Stimulated activated CD4-positive, alpha-beta T cell treated with anti-CD3 and anti-CD28 coated beads, TNF-alpha, amount 100 ng/mL, for 4 hours (primary cell): ENCODE measurements around the gene TMEM217.

Experiments
- DNase-seq, 3 experiments: peaks; one replicate each; pipeline ENCODE4 v3.0.0-alpha.2; 2020; ENCODE audit warnings: low read depth in 3 of 3

TMEM217 gene

DNA sequence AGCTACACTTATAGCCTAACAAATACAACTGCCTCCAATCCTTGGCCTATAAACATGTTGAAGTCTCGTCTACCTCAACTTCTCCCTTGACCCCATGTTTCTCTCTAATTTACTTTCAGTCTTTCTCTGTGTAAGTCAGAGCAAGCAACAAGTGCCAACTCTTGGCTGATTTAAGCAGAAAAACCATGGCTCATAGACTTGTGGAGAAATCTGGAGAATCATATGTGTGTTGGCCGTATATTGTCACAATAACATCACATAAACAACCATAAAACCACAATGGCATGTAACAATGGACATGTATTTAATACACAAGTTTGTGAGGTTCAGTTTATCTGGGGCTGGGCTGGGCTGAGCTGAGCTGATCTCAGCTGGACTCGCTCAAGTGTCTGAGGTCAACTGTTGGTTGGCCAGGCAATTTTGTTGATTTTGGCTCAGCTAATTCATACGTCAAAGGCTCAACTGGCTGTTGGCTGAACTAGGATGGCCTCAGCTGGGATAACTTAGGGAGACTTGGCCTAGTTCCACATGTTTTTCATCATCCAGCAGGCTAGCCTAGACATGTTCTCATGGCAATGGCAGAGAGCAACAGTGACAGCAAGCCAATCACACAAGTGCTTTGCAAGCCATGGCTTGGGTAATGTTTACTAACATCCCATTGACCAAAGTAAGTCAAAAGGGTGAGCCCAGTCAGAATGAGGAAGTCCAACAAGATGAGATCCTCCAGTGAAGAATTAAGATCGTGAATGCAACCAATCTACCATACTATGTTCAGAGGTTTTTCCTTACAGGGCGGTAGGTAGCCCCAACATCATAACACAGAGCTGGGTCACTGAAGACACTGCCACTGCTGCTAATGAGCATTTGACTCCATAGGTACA, 13.3 kb downstream of the TMEM217 start:
- DNase-seq, result no peak

DNA sequence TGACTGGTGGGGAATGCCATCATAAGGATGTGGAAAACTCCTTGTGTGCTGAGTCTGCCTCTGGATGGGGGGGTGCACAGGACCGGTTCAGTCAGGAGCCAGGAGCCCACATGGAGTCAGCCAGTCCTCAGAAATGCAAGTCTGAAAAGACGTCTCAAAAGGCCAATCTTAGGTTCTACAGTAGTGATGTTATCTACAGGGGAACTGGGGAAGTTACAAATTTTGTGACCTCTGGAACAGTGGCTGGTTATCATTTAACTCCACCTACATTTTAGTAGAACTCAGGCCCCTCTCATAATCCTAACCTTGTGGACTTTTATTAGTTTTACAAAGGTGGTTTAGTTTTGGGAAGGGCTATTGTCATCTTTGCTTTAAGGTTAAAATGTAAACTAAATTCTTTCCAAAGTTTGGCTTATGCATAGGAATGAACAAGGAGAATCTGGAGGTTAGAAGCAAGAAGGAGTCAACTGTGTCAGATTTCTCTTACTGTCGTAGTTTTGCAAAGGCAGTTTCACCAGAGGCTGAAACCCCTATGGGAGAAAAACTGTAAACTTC, 14.1 kb downstream of the TMEM217 start:
- no peak for DNase-seq

DNA sequence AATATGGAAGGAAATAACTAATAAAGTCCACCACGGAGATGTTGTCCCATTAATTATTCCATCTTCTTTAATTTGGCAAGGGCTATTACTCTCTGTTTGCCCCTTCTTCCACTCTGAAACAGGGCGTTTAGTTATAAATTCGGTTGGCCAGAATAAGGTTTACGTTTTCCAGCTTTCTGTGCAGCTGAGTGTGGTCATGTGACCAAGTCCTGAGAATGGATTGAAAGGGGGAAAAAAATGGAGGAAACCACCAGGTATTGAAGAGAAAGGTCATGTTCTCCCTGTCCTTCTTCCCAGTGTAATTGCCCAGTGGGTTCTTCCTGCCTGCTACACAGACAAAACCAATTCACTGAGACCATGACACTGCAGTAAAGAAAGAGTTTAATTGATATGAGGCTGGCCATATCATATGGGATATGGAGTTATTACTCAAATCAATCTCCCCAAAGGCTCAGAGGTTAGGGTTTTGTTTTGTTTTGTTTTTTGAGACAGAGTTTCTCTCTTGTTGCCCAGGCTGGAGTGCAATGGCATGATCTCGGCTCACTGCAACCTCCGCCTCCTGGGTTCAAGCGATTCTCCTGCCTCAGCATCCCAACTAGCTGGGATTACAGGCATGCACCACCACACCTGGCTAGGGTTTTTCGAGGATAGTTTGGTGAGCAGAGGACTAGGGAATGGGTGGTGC, 14.7 kb downstream of the TMEM217 start:
- no peak for DNase-seq

DNA sequence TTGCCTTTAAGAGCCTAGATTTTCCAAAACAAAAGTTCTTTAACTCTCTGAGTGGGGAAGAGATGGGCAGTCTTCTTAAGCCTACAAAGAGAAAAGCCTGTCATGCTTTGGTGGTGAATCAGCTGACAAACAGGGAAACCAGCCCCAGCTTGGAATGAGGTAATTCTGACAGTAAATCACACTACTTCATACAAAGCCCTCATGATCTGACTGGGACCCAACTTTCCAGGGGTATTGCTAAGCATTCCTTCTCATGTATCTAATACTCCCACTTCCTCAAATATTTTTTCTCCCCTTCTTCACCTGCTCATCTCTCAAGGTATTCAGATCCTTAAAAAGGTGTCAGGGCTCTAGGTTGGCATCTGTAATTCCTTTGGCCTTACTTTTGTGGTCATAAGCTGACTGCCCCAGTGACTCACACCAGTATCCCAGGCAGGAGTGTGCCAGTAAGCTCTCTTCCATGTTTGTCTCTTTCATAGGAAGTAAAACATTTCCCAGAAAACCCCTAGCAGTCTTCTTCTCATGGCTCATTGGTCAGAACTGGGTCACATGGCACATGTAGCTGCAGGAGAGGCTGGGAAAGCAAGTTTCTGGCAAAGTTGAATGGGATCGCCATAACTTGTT, 15.4 kb downstream of the TMEM217 start:
- DNase-seq, result no peak

DNA sequence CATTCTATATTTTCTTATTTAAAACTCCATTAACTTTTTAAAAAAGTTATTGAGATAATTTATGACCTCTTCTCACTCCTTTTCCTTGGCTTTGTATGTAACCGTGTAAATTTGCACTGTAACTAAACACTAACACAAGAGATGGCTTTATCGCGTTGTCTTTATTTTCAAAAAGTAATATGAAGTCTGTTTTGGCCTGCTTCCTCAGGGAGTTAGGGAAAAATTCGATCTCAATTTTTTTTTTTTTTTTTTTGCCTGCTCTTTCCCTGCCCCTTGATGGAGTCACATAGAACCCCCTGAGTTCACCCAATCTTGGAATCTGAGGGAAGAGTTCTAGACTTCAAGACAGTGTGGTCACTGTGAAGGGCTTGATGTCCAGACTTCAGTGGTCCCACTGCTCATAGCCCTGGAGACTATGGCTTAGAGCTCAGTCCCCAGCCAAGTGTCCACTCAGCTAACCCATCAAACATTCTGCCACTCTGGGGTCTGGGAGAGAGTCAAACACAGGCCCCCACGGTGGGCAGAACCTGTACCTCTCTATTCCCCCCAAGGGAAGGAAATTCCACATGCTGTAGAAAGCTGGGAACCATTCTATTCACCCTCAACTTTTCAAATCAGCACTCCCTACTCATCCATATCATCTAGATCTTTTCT, 16.0 kb downstream of the TMEM217 start:
- no peak for DNase-seq

DNA sequence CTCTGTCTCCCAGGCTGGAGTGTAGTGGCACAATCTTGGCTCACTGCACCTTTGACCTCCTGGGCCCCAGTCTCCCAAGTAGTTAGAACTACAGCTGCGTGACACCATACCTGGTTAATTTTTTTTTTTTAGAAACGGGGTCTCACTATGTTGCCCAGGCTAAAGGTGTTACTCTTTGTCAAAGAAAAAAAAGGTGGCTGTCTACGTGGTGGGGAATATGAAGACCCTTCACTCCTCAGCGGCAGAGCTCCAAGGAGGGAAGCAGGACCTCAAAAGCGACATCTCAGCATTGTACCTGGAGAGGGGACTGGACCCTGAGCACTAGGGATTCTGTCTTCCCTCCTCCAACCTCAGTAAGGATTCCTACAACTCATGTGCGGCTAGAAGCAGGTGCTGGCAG, 16.8 kb downstream of the TMEM217 start:
- DNase-seq, result no peak

DNA sequence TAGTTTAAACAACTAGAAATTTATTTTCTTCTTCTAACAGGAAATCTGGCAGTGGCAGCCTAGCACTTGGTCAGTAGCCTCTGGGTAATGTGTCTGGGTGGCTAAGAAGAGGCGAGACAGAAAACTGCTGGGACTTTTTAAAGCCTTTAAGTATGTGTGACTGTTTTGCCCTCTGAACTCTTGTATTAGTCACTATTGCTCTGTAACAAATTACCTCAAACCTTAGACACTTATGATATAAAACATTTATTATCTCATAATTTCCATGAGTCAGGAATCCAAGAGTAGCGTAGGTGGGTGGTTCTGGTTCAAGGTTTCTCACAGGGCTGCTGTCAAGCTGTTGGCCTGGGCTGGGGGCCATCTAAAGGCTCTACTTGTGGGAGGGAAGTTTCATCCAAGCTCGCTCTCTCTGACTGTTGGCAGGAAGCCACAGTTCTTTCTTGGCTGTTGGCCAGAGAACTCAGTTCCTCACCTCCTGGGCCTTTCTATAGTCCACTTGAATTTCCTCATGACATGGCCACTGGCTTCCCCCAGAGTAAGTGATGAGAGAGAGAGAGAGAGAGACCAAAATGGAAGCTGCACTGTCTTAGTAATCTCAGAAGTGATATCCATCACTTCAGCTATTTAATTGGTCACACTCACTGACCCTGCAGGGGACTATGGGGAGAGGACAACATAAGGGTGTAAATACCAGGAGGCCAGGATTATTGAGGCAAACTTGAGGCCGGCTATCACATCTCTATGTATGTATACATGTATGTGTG, 17.8 kb downstream of the TMEM217 start:
- DNase-seq, result peak; percentile 53 to 63 (median 60)

DNA sequence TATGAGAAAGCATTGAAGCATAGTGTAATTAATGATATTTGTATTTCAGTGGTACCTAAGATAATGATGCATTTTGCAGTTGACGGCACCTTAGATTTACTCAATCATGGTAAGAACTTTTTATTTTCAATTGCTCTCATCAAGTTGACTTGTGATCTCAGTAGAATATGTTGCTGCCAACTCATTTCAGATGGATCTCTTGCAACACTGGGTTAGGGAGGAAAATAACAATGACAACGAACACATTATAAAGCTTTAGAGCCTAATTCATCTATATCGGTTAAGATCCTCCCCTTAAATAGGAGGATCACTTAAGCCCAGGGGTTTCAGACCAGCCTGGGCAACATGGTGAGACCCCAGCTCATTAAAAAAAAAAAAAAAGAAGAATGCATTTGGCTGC, 18.4 kb downstream of the TMEM217 start:
- no peak for DNase-seq

DNA sequence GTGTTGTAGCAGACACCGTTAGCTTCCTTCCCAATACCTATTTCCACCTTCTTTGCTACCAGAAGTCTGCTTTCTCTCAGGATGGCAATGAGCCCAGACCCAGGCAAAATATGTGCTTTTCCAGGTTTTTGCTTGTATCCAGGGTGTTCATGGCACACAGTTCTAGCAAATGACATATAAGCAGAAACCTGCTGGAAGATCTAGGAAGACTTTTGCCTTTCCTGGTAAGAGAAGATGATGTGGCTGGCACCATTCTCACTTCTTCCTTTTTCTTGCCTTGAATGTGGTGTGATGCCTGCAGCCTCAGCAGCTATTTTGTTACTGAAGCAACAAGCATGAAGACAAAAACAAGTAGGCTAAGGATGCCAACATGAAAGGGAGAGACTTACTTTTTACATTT, 19.6 kb downstream of the TMEM217 start:
- DNase-seq, result no peak

DNA sequence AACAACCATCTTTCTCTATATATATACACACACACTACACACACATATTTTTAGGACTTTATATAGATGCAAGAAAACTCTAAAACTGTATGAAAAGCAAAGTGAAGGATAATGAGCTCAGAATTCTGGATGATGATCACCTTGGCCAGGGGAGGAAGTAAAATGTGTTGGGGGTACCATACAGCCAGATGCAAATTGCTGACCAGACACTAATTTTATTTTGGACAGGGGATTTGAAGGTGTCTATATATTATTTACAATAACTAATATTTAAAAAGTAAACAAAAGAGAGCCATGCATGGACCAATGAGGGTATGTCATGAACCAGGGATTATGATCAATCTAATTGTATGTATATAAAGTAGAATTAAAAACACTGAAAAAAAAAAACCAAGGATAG, 20.2 kb downstream of the TMEM217 start:
- no peak for DNase-seq

DNA sequence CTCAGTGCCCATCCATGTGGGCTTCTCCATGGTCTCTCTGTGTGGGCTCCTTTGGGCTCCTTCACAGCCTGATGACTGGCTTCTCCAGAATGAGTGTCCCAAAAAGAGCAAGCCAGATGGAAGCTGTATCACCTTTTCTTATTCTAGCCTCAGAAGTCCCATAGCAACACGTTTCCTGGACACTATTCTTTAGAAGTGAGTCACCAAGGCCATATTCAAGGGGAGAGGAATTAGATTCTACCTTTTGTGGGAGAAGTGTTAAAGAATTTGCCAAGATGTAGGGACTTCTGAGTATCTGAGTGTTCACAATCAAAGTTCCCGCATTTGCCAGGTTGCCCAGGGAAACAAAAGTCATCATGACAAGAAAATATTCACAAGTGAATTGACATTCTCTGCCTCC, 21.0 kb downstream of the TMEM217 start:
- DNase-seq, result no peak

DNA sequence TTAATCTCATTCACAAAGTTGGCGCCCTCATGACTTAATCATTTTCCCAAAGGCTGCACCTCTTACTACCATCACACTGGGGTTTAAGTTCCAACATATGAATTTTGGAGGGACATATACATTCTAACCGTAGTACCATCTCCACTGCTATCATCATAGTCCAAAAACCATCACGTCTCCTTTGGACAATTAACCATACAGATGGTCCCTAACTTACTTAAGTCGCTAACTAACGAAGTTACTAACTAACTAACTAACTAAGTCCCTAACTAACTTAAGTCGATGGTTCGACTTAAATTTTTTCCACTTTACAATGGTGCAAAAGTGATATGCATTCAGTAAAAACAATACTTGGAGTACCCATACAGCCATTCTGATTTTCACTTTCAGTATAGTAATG, 24.4 kb downstream of the TMEM217 start:
- no peak for DNase-seq

DNA sequence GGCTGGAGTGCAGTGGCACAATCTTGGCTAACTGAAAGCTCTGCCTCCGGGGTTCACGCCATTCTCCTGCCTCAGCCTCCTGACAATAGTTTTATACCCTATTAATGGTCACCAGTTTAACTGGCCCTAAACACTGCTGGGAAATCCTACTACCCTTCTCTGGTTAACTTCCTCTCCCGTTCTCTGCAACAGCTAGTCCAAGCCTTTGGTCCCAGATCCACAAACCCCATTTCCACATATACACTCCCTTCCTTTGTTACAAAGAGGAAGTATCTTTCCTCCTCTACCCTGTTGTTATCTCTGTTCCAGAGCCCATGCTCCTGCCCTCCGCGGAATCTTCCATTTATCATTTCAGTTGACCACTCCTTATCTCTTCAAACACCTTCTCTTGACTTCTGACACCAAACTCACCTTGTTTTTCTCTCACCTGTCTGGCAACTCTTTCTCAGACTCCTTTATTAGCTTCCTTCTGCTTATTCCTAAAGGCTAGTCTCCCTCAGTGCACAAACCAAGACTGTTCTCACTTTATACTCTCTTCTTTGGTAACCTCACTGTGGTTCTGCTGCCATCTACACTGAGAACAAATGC, 25.4 kb downstream of the TMEM217 start:
- no peak for DNase-seq

DNA sequence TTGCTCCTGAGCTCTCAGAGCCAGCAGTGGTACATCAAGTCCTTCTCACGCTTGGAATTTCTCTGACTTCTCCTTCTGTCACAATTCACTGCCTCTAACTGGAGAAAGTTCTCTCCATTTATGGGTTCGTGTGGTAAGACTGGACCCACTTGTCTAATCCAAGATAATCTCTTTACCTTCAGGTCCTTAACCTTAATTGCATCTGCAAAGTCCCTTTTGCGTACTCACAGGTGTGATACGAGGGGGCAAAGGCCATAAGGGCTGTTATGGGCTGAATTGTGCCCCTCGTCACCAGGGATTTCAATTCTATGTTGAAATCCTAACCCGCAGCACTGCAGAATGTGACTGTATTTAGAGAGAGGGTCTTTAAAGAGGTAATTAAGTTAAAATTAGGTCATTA, 27.8 kb downstream of the TMEM217 start:
- no peak for DNase-seq

DNA sequence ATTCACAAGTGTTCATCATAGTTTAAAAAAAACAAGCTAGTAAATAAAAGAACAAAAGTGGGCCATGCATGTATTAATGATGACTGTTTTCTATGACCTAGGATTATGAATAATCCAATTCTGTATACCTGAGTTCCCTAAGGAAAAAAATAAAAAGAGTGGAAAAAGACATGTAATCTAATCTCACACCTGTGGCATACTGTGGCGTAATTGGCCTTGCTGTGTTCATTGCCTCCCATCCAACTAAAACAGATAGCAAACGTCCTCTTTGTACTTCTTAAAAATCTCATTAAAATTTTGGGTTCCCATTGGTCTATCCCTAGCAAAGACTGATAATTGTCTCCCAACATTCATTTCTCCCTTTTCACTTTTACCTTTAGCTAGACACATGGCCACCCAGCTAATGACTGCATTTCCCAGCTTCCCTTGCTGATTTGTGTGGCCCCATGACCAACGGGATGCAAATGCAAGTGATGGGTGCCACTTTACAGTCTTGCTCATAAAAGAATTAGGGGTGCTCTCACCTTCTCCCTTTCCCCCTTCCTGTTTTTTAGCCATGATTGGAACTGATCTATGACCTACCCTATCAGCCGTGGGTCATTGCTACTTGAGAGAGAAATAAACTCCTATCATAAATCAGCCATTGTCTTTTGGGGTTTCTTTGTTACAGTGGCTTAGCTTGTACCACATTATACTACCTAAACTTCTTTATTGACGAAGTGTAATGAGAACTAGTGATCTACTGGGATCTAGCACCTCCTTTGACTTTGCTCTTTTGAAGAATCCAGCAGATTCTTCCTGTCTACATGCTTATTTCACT, 32.4 kb downstream of the TMEM217 start:
- DNase-seq, result no peak

DNA sequence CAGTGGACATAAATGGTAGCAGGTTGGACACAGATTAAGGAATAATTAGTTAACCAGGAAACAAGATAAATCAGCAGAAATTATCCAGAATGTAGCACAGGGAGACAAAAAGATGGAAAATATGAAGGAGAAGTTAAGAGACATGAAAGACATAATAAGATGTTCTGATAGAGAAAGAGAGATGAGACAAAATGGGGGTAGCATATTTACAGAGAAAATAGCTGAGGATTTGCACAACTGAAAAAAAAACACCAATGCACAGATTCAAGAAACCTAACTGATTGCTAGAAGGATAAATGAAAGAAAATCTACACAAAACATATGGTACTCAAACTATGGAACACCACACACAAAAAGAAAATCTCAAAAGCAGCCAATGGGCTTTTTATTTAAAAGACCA, 35.0 kb downstream of the TMEM217 start:
- DNase-seq, result no peak

DNA sequence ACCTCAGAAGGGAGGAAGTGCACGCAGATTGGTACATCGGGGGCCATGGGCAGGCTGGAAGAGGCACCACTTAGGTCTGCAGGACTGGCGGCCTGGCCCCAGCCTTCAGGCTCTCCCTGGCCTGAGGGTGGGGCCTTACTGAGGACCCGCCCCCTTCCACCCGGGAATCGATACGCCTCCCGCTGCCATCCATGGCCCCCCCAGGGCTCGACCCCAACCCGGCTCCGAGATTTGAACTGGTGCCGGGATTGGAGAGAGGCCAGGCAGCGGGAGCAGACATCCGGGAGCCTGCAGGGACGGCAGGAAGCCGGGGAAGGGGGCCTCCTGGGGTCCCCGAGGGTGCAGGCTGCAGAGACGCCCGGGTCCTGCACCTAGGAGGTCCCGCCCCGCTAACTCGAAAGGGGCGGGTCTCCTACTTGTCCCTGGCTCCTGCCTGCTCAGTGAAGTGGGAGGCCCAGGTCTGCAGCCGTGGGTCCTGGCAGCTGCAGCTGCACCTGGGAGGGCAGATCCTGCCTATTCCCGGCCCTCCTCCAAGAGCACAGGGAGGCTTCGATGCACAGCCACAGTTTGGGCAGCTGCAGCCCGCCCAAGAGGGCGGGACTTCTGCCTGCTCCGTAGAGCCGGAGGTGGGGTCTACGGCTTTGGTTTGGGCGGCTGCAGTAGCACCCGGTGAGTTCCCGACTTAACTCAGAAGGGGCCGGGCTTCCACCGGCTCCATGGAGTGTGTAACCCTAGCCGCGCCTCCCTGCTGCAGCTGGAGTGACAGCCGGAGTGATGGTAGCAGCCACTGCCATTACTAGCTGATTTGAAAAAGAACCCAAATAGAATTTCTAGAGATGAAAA, 35.6 kb downstream of the TMEM217 start:
- DNase-seq, result peak; percentile 29 to 41 (median 32)

DNA sequence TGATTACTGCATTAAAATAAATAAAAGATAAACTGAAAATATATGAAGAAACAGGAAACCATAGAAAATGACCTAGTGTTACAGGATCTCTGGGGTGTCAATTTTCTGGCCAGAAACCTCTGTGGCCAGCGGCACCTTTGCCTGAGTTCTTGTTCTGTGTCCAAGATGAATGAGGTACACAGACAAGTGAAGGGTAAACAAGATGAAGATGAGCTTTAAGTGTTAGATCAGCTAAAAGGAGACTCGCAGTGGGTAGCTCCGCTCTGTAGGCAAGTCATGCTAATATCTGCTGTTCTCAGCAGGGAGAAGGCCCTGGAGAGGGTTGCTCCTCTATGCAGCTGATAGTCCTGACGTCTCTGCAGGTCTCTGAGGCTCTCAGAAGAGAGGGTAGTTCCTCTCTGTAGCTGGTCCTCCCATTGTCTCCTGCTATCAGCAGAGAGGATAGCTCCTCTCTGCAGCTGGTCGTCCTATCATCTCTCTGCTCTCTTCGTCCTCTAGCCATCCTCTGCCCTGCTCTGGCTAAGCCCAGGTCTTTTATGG, 36.3 kb downstream of the TMEM217 start:
- DNase-seq, result no peak

DNA sequence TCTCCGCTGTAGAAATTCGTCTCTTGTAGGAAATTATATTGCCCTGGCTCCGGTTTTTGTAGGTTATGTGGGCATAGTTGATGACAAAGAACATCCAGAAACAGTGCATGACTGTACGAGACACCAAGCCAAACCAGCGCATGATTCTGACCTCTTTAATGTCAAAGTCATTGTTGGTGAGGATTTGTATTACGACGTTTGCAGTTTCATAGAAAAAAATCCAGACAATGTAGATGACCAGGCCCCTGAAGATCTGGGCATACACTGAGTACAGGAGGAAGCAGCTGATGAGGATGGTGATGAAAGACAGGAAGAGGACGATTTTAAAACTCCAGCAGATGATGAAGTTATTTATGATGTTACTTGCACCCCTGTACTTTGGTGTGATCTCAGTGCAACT, 39.4 kb downstream of the TMEM217 start:
- no peak for DNase-seq
